ENCODE results near the gene DNAJC7.

Gene DNAJC7

DNA sequence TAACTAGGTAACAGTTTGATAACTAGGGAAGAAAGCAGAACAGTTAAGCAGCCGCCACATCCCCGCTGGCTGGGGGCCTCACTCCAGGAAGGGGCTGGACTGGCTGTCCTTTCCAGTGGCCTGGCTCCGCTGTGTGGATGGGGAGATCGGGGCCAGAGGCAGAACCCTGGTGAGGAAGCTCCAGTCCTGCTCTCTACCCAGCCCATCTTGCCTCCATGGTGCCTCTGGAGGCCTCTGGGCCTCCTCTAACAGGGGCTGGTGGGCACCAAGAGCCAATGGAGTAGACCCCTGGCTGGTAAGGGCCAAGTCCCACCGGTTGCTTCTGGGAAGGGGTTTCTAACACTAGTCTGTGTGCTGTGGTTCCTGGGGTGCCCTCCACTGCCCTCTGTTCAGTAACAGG lies 42.6 kb downstream of the DNAJC7 start:
- DNase-seq = no peak

DNA sequence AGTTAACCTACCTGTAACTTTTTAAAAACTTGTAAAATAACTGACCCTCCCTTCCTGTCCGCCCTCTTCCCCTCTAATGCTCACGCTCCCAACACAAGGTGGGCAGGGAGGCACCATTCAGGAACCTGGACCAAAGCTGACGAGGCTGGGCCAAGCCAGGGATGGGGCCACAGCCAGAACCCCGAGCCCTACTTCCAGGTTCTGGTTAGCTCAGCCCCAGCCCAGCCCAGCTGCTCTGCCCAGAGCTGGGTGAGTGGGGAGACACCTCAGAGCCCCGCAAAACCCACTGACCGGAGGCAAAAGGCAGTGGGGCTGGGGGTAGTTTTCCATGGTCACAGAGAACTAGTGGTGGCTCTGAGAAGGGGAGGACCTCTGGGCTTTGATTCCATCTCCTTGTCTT lies 43.2 kb downstream of the DNAJC7 start:
- DNase-seq = no peak

DNA sequence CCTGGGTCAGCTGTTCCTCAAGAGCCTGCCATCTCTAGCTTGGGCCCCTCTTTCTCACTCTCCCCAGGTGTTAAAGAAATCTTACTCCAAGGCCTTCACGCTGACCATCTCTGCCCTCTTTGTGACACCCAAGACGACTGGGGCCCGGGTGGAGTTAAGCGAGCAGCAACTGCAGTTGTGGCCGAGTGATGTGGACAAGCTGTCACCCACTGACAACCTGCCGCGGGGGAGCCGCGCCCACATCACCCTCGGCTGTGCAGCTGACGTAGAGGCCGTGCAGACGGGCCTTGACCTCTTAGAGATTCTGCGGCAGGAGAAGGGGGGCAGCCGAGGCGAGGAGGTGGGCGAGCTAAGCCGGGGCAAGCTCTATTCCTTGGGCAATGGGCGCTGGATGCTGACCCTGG lies 43.8 kb downstream of the DNAJC7 start:
- no peak for DNase-seq

DNA sequence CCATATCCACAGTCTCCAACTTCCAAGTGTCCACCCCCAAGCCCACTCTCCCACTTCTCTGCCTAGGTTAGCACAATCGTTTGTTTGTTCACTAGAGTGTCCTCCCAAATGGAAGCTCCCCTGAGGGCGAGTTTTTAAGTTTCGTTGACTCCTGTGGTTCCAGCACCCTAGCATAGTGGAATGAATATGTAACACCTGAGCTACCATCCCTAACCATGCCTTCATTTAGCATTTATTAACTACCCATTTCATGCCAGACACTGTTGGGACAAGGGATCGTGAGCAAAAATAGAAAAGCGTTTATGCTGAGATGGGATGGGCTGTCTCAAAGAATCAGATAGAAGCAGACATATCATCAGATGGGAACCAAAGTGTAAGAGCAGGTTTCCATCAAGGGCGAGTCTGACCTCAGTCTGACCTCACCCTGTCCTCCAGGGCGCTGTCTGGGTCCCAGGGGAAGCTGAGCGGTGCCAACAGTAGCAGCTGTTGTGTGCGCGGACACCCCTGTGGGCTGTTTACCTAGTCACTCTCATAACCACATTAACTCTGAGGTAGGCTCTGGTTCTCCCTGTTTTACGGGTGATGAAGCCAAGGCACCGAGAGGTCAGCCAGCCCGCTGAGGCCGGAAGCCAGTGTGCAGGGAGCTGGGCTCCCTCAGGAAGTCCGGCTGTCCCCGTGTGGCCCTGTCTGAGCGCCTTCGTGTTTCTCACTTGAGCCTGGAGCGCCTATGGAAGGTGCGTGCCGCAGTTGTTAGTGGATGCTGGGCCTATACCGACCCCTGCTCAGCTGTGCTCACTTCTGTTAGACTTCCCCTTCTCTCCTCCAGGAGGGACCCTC lies 44.5 kb downstream of the DNAJC7 start:
- no peak for DNase-seq

DNA sequence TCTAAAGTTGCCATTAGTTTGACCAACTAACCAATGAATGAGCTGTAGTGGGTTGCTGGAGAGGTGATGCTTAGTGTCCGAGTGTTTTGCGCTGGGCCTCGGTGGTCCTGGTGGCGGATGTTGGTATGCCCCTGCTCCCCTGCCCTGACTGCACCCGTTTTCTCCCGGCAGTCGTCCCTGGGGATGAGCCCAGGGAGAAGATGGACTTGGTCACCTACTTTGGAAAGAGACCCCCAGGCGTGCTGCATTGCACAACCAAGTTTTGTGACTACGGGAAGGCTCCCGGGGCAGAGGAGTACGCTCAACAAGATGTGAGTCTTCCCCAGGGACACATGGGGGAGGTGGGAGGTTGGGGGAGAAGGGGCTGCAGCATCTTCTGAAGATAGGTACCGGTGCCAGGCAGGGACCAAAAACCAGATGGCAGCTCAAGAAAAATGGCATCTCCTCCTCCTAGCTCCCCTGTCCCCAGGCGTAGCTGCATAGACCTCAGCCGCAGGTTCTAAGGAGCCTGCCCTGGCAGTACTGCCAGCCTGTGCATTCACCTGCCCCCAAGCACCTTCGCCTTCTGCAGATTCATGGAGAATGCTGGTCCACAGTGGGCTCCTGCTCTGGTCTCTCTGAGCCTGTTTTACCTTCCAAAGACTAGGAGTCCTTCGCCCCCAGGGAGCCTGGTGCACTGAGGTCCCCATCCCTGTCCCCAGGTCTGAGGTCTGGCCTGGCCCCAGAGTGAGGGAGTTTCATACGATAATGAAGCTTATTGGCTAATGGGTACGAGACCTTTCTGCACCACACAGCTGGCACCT lies 45.3 kb downstream of the DNAJC7 start:
- no peak for DNase-seq

DNA sequence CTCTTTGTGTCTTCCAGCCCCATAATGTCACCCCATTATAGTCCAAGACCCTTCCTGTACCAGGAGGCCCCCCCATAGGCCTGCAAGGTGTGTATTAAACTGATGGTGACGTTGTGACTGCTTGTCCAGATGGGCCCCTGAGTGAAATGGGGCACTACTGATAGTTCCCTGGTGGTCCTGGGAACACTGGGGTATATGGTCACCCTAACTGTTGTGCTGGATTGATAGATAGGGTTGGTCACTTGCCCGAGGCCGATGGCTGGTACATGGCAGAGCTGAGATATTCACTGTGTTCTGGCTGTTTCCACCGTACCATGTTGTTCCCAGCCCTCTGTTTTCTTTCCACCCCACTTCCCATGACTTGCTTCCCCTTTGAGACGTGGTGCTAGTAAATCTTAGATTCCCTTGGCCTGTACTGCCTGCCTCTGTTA lies 46.3 kb downstream of the DNAJC7 start:
- DNase-seq = no peak

DNA sequence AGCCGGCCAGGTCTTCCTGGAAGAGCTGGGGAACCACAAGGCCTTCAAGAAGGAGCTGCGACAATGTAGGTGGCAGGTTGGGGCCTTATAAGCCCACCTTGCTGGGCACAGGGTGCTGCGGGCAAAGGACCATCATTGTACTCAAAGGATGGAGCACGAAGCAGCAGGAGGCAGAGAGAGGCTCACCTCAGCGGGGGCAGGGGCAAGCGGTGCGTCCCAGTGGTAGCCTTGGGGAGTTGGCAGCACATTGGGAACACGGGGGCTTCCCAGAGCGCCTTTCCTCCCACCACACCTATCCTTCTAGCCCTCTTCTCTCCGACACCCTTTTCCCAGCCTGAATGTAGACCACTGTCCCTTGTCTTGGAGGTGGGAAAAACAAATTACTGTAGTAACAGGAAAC lies 48.6 kb downstream of the DNAJC7 start:
- DNase-seq = no peak

DNA sequence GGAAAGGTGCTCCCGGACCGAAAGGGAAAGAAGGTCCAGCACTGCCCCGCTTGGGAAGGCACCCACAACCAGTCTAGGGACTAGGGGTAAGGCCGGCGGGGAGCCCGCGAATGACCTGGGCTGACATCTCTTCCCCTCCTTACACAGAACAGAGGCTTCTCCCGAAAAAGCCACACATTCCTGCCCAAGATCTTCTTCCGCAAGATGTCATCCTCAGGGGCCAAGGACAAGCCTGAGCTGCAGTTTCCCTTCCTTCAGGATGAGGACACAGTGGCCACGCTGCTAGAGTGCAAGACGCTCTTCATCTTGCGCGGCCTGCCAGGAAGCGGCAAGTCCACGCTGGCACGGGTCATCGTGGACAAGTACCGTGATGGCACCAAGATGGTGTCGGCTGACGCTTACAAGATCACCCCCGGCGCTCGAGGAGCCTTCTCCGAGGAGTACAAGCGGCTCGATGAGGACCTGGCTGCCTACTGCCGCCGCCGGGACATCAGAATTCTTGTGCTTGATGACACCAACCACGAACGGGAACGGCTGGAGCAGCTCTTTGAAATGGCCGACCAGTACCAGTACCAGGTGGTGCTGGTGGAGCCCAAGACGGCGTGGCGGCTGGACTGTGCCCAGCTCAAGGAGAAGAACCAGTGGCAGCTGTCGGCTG lies 49.2 kb downstream of the DNAJC7 start:
- DNase-seq = no peak

DNA sequence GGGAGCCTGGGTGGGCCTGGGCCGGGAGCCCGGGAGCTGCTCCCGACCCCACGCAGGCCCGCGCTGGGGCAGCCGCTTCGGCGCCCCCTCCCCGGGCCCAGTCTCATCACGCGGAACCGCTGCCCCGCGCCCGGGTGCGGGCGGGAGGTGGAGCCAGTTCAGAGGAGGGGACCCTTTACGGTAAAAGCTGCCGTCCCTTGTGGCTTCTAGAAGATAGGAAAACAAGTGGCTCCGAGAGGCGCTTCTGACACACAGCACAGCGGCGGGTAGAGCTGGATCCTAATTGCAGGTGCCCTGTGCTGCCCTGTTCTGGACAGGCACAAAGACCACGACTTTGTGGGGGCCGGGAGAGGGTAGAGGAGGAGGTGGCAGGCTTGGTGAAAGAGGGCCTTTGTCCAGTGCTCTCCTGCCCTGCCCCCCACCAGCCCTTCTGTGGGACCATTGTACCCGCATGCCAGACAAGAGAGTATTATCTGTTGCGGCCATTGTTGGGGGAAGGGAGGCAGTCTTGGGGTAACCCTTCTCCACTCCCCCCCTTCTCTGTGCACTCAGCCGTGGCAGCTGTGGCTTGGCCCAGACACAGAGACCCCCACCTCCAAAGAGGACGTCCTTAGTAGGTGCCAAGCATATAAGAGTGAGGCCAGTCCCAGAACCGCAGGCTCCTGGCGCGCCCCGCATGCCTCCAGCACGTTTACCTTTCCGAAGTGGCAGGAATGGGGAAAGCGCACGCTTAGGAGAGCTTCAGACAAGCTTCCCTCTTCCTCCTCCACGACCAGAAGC lies 49.9 kb downstream of the DNAJC7 start:
- peak; percentile 7 for DNase-seq

DNA sequence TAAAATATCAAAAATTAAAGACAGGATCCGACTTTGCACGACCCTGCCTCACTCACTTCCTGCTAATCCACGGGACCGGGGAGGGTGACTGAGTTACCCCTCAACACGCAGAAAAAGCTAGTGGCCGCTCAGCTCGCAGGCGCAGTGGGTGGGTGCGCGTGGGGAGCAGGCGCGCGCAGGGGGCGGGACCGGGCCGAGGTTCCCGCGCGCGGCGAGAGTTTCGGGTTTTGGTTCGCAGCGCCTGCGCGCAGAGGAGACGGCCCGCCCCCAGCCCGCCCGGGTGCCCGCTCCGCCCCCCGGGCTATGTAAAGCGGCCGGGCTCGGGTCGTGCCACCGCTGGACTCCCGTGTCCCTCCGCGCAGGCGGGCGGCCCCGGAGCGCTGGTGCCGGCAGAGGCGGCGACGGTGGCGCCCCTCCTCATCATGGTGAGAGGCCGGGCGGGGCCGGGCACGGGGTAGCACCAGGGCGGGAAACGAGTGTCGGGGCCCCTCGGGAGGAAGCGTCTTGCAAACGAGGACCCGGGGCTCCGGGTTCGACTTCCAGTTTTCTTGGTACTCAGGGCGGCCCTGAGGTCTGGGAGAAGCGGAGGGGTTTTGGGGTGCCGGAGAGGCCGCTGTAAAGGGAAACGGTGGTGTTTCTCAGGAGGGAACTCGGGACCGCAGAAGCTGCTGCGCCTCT lies 50.6 kb downstream of the DNAJC7 start, which contains the start of gene CNP:
Gene CNP (plus strand): TSS at position 333 of the 678 bp plus-strand sequence. CDS start 90 bp downstream, at position 423.
- peak; percentile 87 for DNase-seq

DNA sequence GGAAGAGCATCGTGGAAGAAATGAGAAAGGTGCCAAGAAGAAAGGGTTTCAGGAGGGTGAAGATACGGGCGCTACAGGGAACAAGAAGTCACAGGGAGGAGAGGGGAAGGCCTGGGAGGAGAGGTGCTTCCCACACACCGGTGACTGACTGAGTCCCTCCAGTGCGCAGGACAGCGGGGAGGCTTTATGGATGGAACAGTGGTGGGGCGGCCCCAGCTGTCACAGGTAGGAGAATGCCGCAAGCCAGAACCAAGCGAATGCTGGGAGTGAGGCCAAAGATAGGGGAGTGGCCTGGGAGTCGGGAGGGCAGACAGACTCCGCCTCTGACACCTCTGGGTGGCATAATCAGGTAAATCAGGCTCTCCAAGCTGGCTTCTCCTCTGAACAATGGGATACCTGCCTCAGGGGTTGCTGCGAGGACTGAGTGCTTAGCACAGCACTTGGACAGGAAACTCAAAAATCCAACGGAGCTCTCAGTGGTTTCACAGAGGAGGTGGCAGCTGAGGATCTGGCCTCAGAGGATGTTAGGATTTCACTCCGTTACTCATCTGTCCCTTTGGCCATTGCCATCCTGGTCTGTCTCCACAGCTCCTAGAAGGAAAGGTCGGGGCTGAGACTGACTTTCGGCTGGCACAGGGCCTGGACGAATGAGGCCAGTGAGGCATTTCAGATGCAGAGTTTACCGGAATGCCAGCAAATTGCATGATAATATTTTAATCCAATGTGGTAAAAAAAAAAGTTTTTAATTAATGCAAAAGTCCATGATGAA lies 51.4 kb downstream of the DNAJC7 start:
- DNase-seq = peak; percentile 33

DNA sequence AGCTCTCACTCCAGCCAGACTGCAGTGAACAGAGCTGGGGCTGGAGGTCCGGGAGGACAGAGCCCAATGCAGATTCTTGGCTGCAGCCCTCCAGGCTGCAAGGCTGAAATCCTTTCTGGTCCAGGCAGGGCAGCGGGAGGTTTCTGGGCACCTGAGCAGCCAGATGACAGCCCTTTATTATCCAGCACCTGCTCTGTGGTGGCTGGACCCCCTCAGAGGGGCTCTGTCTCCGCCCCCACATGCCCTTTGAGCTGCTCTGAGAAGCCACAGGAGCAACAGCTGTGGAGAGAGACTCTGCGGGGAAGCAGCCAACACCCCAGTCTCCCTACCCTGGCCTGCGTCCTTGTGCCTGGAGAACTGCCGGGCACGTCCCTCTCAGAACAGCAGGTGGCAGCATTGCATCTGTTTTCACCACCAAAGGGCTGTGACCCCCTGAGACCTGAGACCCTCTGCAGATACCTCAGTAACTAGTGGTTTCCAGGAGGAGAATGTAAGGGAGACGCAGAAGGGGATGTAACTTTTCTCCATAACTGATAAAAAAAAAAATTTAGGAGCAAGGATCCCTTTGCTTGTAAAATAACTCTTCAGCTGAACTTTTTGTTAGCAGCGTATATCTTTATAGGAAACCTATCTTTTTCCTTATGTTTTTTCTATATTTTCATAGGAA lies 54.3 kb downstream of the DNAJC7 start:
- peak; percentile 54 for DNase-seq

DNA sequence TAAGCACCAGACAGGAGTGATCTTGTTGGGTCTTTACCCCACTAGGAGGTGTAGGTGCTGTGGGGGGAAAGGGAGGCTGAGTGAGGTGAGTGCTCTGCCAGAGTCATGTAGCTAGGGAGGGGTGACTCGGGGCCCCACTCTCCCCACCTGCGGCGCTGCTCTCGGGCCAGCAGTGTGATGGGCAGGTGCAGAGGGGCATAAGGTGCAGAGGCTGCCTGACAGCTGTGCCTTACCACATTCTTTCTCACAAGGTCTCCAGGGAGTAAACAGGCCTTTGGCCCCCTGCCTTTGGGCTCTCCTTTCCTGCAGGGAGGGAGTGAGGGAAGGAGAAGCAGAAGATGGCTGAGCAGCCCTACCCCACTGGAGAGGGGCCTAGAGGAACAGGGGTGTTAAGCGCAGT lies 55.1 kb downstream of the DNAJC7 start:
- no peak for DNase-seq

DNA sequence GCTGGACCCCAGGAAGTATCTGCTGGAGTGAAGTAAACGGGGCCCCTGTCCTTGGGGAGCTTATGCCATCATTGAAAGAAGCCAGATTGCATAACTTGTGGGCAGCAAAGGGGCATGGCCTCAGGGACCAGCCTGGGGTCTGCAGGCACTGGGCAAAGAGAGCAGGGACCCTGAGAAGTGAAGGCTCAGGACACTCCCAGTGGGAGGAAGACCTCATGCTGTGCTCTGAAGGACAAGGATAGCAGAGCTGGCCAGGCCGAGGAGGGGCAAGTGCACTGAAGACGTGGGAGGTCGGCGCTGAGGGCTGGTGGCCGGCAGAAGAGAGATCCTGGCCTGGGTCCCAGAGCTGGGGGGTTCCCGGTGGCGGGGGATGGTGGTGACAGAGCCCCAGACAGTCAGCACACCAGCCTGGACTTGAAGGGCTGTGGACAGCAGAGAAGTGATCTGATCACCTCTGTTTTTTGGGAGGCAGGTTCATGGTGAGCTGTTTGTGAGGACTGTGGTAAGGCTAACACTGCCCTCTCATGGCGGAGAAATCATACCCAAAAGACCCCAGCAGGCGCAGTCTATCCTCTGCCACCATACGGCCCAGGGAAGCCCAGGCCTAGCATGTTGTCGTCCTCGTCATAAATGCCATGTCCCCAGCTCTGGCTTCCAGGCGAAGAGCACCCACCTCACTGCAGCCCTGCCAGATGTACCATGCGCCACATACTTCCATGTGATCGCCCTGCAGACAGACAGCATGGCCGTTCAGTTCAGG lies 57.7 kb downstream of the DNAJC7 start:
- DNase-seq = peak; percentile 55

DNA sequence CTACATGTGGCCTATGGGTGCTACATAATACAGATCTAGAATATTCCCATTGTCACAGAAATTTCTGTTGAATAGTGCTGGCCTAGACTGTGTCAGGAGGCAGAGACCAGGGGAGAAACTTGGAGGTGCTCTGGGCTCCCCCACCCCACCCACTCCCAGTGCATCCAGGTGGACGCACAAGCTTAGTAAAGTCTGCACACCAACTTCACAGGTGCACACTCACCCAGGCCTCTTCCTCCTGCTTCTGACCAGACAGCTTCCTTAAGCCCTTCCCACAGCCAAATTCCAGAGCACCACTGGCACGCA lies 58.3 kb downstream of the DNAJC7 start:
- no peak for DNase-seq

DNA sequence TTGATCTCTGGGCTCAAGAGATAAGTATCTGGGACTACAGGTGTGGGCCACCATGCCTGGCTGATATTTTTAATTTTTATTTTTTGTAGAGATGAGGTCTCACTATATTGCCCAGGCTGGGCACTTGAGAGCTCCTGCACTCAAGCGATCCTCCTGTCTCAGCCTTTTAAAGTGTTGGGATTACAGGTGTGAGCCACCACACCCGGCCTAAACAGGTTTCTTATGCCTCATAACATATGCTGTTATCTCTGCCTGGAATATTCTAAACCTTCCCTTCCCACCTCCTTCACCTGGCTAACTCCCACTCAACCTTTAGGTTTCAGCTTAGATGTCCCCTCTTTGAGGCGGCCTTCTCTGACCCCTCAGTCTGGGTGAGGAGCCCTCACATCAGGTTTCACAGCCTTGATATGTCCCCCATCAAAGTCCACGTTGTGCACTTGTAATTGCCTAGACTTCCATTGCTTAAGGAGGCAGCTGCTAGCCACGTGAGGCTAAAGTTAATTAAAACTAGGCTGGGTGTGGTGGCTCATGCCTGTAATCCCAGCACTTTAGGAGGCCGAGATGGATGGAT lies 59.3 kb downstream of the DNAJC7 start:
- DNase-seq = no peak

DNA sequence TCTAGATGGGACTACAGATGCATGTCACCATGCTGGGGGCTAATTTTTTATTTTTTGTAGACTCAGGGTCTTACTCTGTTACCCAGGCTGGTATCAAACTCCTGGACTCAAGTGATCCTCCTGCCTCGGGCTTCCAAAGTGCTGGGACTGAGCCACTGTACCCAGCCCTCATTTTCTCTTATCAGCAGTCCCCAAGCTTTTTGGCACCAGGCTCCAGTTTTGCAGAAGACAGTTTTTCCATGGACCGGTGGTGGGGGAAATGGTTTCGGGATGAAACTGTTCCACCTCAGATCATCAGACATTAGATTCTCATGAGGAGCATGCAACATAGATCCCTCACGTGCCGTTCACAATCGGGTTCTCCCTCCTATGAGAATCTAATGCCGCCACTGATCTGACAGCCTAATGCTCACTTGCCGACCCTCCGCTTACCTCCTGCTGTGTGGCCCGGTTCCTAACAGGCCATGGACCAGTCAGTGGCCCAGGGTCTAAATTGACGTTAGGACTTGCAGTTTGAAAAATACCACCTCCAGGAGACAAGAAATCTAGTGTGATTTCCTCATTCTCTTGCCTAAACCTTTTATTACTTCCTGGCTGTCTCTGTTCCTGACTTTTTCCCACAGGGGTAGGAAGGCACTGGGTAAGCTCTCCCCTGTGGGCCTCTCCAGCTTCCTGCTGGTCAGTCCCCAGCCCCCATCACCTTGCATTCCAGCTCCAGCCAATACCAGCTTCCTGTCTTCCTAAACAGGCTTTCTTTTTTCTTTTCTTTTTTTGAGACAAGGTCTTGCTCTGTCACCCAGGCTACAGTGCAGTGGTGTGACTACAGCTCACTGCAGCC lies 60.0 kb downstream of the DNAJC7 start:
- DNase-seq = peak; percentile 52

DNA sequence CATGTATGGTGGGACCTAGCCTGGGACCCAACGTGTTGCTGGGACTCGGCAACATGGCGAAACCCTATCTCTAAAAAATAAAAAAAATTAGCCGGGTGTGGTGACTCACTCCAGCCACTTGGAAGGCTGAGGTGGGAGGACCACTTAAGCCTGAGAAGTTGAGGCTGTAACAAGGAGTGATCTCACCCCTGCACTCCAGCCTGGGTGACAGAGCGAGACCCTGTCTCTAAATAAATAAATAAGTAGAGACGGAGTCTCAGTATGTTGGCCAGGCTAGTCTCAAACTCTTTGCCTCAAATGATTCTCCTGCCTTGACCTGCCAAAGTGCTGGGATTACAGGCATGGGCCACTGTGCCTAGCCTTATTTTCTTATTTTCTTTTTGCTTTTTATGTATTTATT lies 60.7 kb downstream of the DNAJC7 start:
- no peak for DNase-seq

Measured in fibroblast of upper back skin (primary cell).